ENCODE measurements around the gene NKX2-3. TPM values are rescaled to one million over a fixed set of nuclear protein-coding genes. Genes with fewer than 3 reads are reported as not detected.

NKX2-3 gene
- total RNA-seq, 1 experiment from 2014 or later = not detected

- intact Hi-C loops (cut with micrococcal nuclease; ENCODE audit: unreplicated experiment) = no loop called here
- no peaks in the 10 kb centered on the region for H3K36me3 Mint-ChIP-seq (ENCODE audit: insufficient read depth, unreplicated experiment)
- no peak for DNase-seq
Measured at GRCh38 chr10:99555825-99556523, 23.2 kb downstream of the NKX2-3 start.

DNA sequence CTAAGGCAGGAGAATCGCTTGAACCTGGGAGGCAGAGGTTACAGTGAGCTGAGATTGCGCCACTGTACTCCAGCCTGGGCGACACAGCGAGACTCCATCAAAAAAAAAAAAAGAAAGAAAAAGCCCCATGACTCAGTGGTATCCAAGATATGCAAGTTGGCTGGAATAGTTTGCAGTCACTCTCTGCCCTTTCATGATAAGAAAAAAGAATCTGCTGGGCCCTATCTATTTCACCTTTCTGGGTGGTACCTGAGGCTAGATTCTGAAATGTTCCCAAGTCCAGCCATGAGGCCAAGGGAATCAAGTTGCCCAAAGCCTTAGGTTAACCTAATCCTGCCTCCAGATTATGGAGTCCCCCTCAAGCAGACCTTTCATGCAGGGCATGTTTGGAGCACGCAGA lies 24.3 kb downstream of the NKX2-3 start:
- no peak for TF ChIP-seq CTCF (IDR thresholded peaks at IDR 0.05; ENCODE audit: unreplicated experiment)
- intact Hi-C loops (cut with micrococcal nuclease; ENCODE audit: unreplicated experiment) = no loop called here
- Mint-ChIP-seq H3K36me3 (ENCODE audit: insufficient read depth, unreplicated experiment) (no peaks in the 10 kb centered on the region), H3K9me3 (ENCODE audit: low read depth, unreplicated experiment) (no peaks in the 10 kb centered on the region), H3K27me3 (ENCODE audit: unreplicated experiment) (peaks cover 33% of the 10 kb centered on the region), H3K27ac (ENCODE audit: unreplicated experiment) (no peak overlapping the region), H3K4me1 (ENCODE audit: low read depth, unreplicated experiment) (no peaks in the 10 kb centered on the region), H3K4me3 (ENCODE audit: low read depth, unreplicated experiment) (no peak overlapping the region)
- no peak for DNase-seq
- BruUV-seq (replicated peaks) = no TSS peak
- CTCF ChIA-PET = no interaction called here

More at GRCh38 chr10:99555825-99556523, 23.2 kb downstream of the NKX2-3 start:
- H3K27me3 Mint-ChIP-seq (ENCODE audit: unreplicated experiment) = peaks cover 44% of the 10 kb centered on the region
- no peak overlapping the region for H3K4me3 Mint-ChIP-seq (ENCODE audit: low read depth, unreplicated experiment)
- CTCF ChIA-PET = no interaction called here
- TF ChIP-seq CTCF (IDR thresholded peaks at IDR 0.05; ENCODE audit: unreplicated experiment) = no peak
- no peak overlapping the region for H3K27ac Mint-ChIP-seq (ENCODE audit: unreplicated experiment)
- H3K4me1 Mint-ChIP-seq (ENCODE audit: low read depth, unreplicated experiment) = no peaks in the 10 kb centered on the region
- H3K9me3 Mint-ChIP-seq (ENCODE audit: low read depth, unreplicated experiment) = no peaks in the 10 kb centered on the region
- no TSS peak for BruUV-seq (replicated peaks)

- CTCF ChIA-PET = interaction anchor here (0.7 to 1.6 kb wide), 2 partner anchors 13 to 62 kb away, joined by 3 to 5 read pairs; partner anchors contain the start of gene SLC25A28
- Mint-ChIP-seq H3K36me3 (ENCODE audit: insufficient read depth, unreplicated experiment) (no peaks in the 10 kb centered on the region), H3K27me3 (ENCODE audit: unreplicated experiment) (peaks cover 26% of the 10 kb centered on the region), H3K4me3 (ENCODE audit: low read depth, unreplicated experiment) (no peak overlapping the region), H3K9me3 (ENCODE audit: low read depth, unreplicated experiment) (no peaks in the 10 kb centered on the region), H3K27ac (ENCODE audit: unreplicated experiment) (no peak overlapping the region), H3K4me1 (ENCODE audit: low read depth, unreplicated experiment) (no peaks in the 10 kb centered on the region)
- BruUV-seq (replicated peaks) = no TSS peak
- DNase-seq = no peak
- intact Hi-C loops (cut with micrococcal nuclease; ENCODE audit: unreplicated experiment) = no loop called here
- TF ChIP-seq CTCF (IDR thresholded peaks at IDR 0.05; ENCODE audit: unreplicated experiment) = no peak
Measured at GRCh38 chr10:99558708-99559107, 26.0 kb downstream of the NKX2-3 start.

DNA sequence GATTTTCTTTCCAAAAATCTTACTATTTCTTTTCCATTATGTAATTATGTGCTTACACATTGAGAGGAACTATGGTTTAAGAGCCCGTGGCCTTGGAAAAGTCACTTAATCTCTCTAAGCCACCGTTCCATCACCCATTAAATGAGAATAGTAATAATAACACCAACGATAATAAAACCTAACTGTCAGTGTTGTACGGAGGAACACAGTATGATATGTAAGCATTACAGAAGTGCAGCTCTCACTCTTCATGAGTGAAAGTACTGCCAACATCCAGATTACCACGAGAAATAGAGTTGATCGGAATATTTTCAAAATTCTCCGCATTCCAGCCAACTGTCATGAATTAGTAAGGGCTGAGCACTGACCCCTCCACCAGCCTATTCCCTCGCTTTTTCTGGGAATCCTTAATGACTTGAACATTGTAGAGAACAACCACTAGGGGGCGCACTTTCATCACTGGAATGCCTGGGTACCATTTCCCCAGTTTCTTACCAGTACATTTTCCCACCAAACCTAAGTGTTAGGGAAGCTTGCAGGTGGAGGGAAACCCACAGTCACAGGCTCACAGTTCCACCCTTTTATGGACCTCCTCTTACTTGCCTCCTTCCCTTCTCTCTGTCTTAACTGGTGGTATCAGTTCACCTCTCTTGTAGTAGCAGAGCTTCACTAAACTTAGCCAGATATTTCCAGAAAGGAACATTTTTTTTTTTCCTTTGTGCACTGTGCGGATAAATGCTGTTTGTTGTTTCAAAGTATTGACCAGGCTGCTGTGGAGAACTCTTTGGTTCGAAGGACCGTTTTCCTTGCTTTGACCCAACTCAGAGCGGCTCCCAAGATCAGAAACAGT lies 27.8 kb downstream of the NKX2-3 start:
- H3K9me3 Mint-ChIP-seq (ENCODE audit: low read depth, unreplicated experiment) = no peaks in the 10 kb centered on the region
- no peaks in the 10 kb centered on the region for H3K36me3 Mint-ChIP-seq (ENCODE audit: insufficient read depth, unreplicated experiment)
- peak; percentile 69 for TF ChIP-seq CTCF (IDR thresholded peaks at IDR 0.05; ENCODE audit: unreplicated experiment)
- H3K27ac Mint-ChIP-seq (ENCODE audit: unreplicated experiment) = no peak overlapping the region
- CTCF ChIA-PET = interaction anchor here (0.8 to 1.6 kb wide), 2 partner anchors 52 to 60 kb away, joined by 3 to 5 read pairs; partner anchors contain the start of gene SLC25A28
- DNase-seq = peak; percentile 56
- intact Hi-C loops (cut with micrococcal nuclease; ENCODE audit: unreplicated experiment) = loop anchor here (1.0 kb wide), 2 partner anchors 52 to 151 kb away; no protein-coding TSS in a partner anchor
- H3K27me3 Mint-ChIP-seq (ENCODE audit: unreplicated experiment) = peaks cover 14% of the 10 kb centered on the region
- H3K4me1 Mint-ChIP-seq (ENCODE audit: low read depth, unreplicated experiment) = no peaks in the 10 kb centered on the region
- H3K4me3 Mint-ChIP-seq (ENCODE audit: low read depth, unreplicated experiment) = no peak overlapping the region
- no TSS peak for BruUV-seq (replicated peaks)
